Stimulated activated naive CD8-positive, alpha-beta T cell treated with anti-CD3 and anti-CD28 coated beads, Interleukin-15, Interleukin-2, amounts not matched to agents 100 ng/mL and 50 ng/mL, for 24 hours (primary cell): ENCODE data around the gene AMOTL1.

ENCODE experiments used
- H3K27ac Mint-ChIP-seq: one replicate; pipeline ENCODE4 v1.8.0; 2021; ENCODE audit warnings: mild to moderate bottlenecking, mixed read lengths
- H3K27me3 Mint-ChIP-seq: one replicate; pipeline ENCODE4 v1.8.0; 2021; ENCODE audit warnings: mixed read lengths
- H3K36me3 Mint-ChIP-seq: one replicate; pipeline ENCODE4 v1.8.0; 2021; ENCODE audit warnings: low read depth, mixed read lengths
- H3K4me1 Mint-ChIP-seq: one replicate; pipeline ENCODE4 v1.8.0; 2021; ENCODE audit warnings: low read depth, mixed read lengths
- H3K4me3 Mint-ChIP-seq: one replicate; pipeline ENCODE4 v1.8.0; 2021; ENCODE audit warnings: mild to moderate bottlenecking, mixed read lengths
- H3K9me3 Mint-ChIP-seq: one replicate; pipeline ENCODE4 v1.8.0; 2021; ENCODE audit warnings: mixed read lengths

The AMOTL1 gene

GRCh38 chr11:94771390-94771789 lies 3.2 kb downstream of the AMOTL1 start:
- H3K36me3 Mint-ChIP-seq: no peaks in the 10 kb centered on the region
- H3K4me3 Mint-ChIP-seq: no peak overlapping the region
- peaks cover 10% of the 10 kb centered on the region for H3K4me1 Mint-ChIP-seq
- no peaks in the 10 kb centered on the region for H3K9me3 Mint-ChIP-seq
- peaks cover 51% of the 10 kb centered on the region for H3K27me3 Mint-ChIP-seq
- no peak overlapping the region for H3K27ac Mint-ChIP-seq

GRCh38 chr11:94771951-94772350 lies 3.8 kb downstream of the AMOTL1 start:
- Mint-ChIP-seq H3K36me3 (no peaks in the 10 kb centered on the region), H3K4me3 (no peak overlapping the region), H3K27me3 (peaks cover 51% of the 10 kb centered on the region), H3K27ac (no peak overlapping the region), H3K4me1 (peaks cover 11% of the 10 kb centered on the region), H3K9me3 (no peaks in the 10 kb centered on the region)

GRCh38 chr11:94773842-94774241 lies 5.7 kb downstream of the AMOTL1 start:
- Mint-ChIP-seq H3K27me3 (peaks cover 46% of the 10 kb centered on the region), H3K9me3 (no peaks in the 10 kb centered on the region), H3K27ac (no peak overlapping the region), H3K36me3 (no peaks in the 10 kb centered on the region), H3K4me3 (no peak overlapping the region), H3K4me1 (peaks cover 11% of the 10 kb centered on the region)

GRCh38 chr11:94774345-94774744 lies 6.2 kb downstream of the AMOTL1 start:
- Mint-ChIP-seq H3K27ac (no peak overlapping the region), H3K36me3 (no peaks in the 10 kb centered on the region), H3K9me3 (no peaks in the 10 kb centered on the region), H3K27me3 (peaks cover 45% of the 10 kb centered on the region), H3K4me1 (peaks cover 6% of the 10 kb centered on the region), H3K4me3 (no peak overlapping the region)

- peaks cover 9% of the 10 kb centered on the region for H3K4me1 Mint-ChIP-seq
- no peaks in the 10 kb centered on the region for H3K9me3 Mint-ChIP-seq
- H3K27me3 Mint-ChIP-seq: peaks cover 32% of the 10 kb centered on the region
- no peaks in the 10 kb centered on the region for H3K36me3 Mint-ChIP-seq
- H3K4me3 Mint-ChIP-seq: no peak overlapping the region
- H3K27ac Mint-ChIP-seq: no peak overlapping the region
Measured at GRCh38 chr11:94775567-94776327, 7.6 kb downstream of the AMOTL1 start.

GRCh38 chr11:94776351-94777321 lies 8.5 kb downstream of the AMOTL1 start:
- Mint-ChIP-seq H3K36me3 (no peaks in the 10 kb centered on the region), H3K27me3 (peaks cover 25% of the 10 kb centered on the region), H3K4me1 (peaks cover 13% of the 10 kb centered on the region), H3K9me3 (no peaks in the 10 kb centered on the region), H3K27ac (no peak overlapping the region), H3K4me3 (no peak overlapping the region)

- Mint-ChIP-seq H3K4me1 (peaks cover 13% of the 10 kb centered on the region), H3K9me3 (no peaks in the 10 kb centered on the region), H3K4me3 (peak overlapping the region; percentile 52), H3K36me3 (no peaks in the 10 kb centered on the region), H3K27ac (peak overlapping the region; percentile 9), H3K27me3 (peaks cover 15% of the 10 kb centered on the region)
Measured at GRCh38 chr11:94780432-94780831, 12.3 kb downstream of the AMOTL1 start.

GRCh38 chr11:94781837-94782236 lies 13.7 kb downstream of the AMOTL1 start:
- H3K4me1 Mint-ChIP-seq: peaks cover 10% of the 10 kb centered on the region
- no peak overlapping the region for H3K27ac Mint-ChIP-seq
- no peak overlapping the region for H3K4me3 Mint-ChIP-seq
- no peaks in the 10 kb centered on the region for H3K9me3 Mint-ChIP-seq
- peaks cover 10% of the 10 kb centered on the region for H3K27me3 Mint-ChIP-seq
- H3K36me3 Mint-ChIP-seq: no peaks in the 10 kb centered on the region

- no peak overlapping the region for H3K27ac Mint-ChIP-seq
- peaks cover 10% of the 10 kb centered on the region for H3K27me3 Mint-ChIP-seq
- H3K9me3 Mint-ChIP-seq: no peaks in the 10 kb centered on the region
- no peak overlapping the region for H3K4me3 Mint-ChIP-seq
- H3K4me1 Mint-ChIP-seq: peaks cover 10% of the 10 kb centered on the region
- no peaks in the 10 kb centered on the region for H3K36me3 Mint-ChIP-seq
Measured at GRCh38 chr11:94782446-94782845, 14.3 kb downstream of the AMOTL1 start.

GRCh38 chr11:94784884-94785283 lies 16.7 kb downstream of the AMOTL1 start:
- H3K4me1 Mint-ChIP-seq: peaks cover 10% of the 10 kb centered on the region
- H3K36me3 Mint-ChIP-seq: no peaks in the 10 kb centered on the region
- no peaks in the 10 kb centered on the region for H3K9me3 Mint-ChIP-seq
- no peak overlapping the region for H3K4me3 Mint-ChIP-seq
- H3K27ac Mint-ChIP-seq: no peak overlapping the region
- H3K27me3 Mint-ChIP-seq: peaks cover 6% of the 10 kb centered on the region

- Mint-ChIP-seq H3K27me3 (peaks cover 6% of the 10 kb centered on the region), H3K4me3 (no peak overlapping the region), H3K27ac (no peak overlapping the region), H3K4me1 (peaks cover 6% of the 10 kb centered on the region), H3K9me3 (no peaks in the 10 kb centered on the region), H3K36me3 (no peaks in the 10 kb centered on the region)
Measured at GRCh38 chr11:94785509-94785908, 17.4 kb downstream of the AMOTL1 start.

- H3K4me3 Mint-ChIP-seq: no peak overlapping the region
- H3K4me1 Mint-ChIP-seq: no peaks in the 10 kb centered on the region
- peaks cover 6% of the 10 kb centered on the region for H3K27me3 Mint-ChIP-seq
- H3K9me3 Mint-ChIP-seq: no peaks in the 10 kb centered on the region
- H3K27ac Mint-ChIP-seq: no peak overlapping the region
- H3K36me3 Mint-ChIP-seq: no peaks in the 10 kb centered on the region
Measured at GRCh38 chr11:94786264-94787126, 18.3 kb downstream of the AMOTL1 start.

GRCh38 chr11:94787801-94788200 lies 19.6 kb downstream of the AMOTL1 start:
- H3K36me3 Mint-ChIP-seq: no peaks in the 10 kb centered on the region
- H3K27ac Mint-ChIP-seq: no peak overlapping the region
- peaks cover 3% of the 10 kb centered on the region for H3K27me3 Mint-ChIP-seq
- no peaks in the 10 kb centered on the region for H3K9me3 Mint-ChIP-seq
- no peak overlapping the region for H3K4me3 Mint-ChIP-seq
- H3K4me1 Mint-ChIP-seq: no peaks in the 10 kb centered on the region

GRCh38 chr11:94788396-94788795 lies 20.2 kb downstream of the AMOTL1 start:
- Mint-ChIP-seq H3K4me1 (no peaks in the 10 kb centered on the region), H3K9me3 (no peaks in the 10 kb centered on the region), H3K4me3 (no peak overlapping the region), H3K27me3 (peaks cover 3% of the 10 kb centered on the region), H3K36me3 (no peaks in the 10 kb centered on the region), H3K27ac (no peak overlapping the region)
